HEK293 (cell line): Measurements from ENCODE around the gene FAM227B.

Experiments used
- CTCF ChIA-PET: fragments of 350-600 bp; formaldehyde crosslinking; extraction: SDS; loops from one replicate; lab custom pipeline; 2021; ENCODE audit warnings: antibody characterized with exemption; lab: Yijun Ruan, JAX
- POLR2A ChIA-PET: fragments of 300-600 bp; formaldehyde crosslinking; extraction: SDS; loops from one replicate; lab custom pipeline; 2020; ENCODE audit warnings: antibody characterized with exemption, inconsistent platforms; lab: Yijun Ruan, JAX
- H3K27ac ChIP-seq: fragments of 200-500 bp; sonication (Bioruptor generic); 2 replicates; pipeline ENCODE4 v1.5.1; 2014; ENCODE audit warnings: low read depth, low read length, control low read depth, inconsistent platforms; ENCODE audit errors: extremely low read depth
- H3K36me3 ChIP-seq, 2 experiments: fragments of 200-500 bp in 1 of 2; sonication (Bioruptor generic) in 1 of 2; 1 replicate in 1 of 2; 2 replicates in 1 of 2; pipeline ENCODE4 v1.5.1; 2014 to 2017; ENCODE audit warnings: inconsistent platforms in 2 of 2, low read length in 2 of 2; ENCODE audit not compliant: control insufficient read depth in 2 of 2, insufficient read depth in 1 of 2
- H3K4me1 ChIP-seq: fragments of 200-500 bp; sonication (Bioruptor generic); 2 replicates; pipeline ENCODE4 v1.5.1; 2014; ENCODE audit warnings: mild to moderate bottlenecking, low read length, inconsistent platforms; ENCODE audit not compliant: control insufficient read depth, insufficient read depth
- H3K4me3 ChIP-seq: 2 replicates; pipeline ENCODE4 v1.5.1; 2011; ENCODE audit warnings: low read depth, mild to moderate bottlenecking, control low read depth, low read length, moderate library complexity
- H3K9me3 ChIP-seq: fragments of 200-500 bp; sonication (Bioruptor generic); 2 replicates; pipeline ENCODE4 v1.5.1; 2014; ENCODE audit warnings: low read depth, low read length, inconsistent platforms; ENCODE audit not compliant: control insufficient read depth, insufficient read depth
- EGR2 ChIP-seq: fragments of 450-650 bp; formaldehyde crosslinking; IDR thresholded peaks from 2 replicates; pipeline ENCODE4 v1.5.1; 2016; ENCODE audit warnings: low read depth, missing biosample characterization, missing genetic modification characterization
- FEZF1 ChIP-seq: fragments of 450-650 bp; formaldehyde crosslinking; IDR thresholded peaks from 2 replicates; pipeline ENCODE4 v1.5.1; 2016; ENCODE audit warnings: missing biosample characterization, missing genetic modification characterization
- GFI1B ChIP-seq: fragments of 450-650 bp; formaldehyde crosslinking; IDR thresholded peaks from 2 replicates; pipeline ENCODE4 v1.5.1; 2016; ENCODE audit warnings: missing biosample characterization, missing genetic modification characterization
- SETDB1 ChIP-seq: IDR thresholded peaks from one replicate; pipeline ENCODE4 v1.6.1; 2017; ENCODE audit warnings: mild to moderate bottlenecking, low read length, moderate library complexity, mixed read lengths; ENCODE audit not compliant: insufficient read length
- ZBTB48 ChIP-seq: fragments of 450-650 bp; formaldehyde crosslinking; IDR thresholded peaks from 2 replicates; pipeline ENCODE4 v1.5.1; 2016; ENCODE audit warnings: missing biosample characterization, missing genetic modification characterization
- ZFHX2 ChIP-seq: fragments of 450-650 bp; formaldehyde crosslinking; conservative IDR thresholded peaks from 2 replicates; pipeline ENCODE4 v1.5.1; 2016; ENCODE audit warnings: missing biosample characterization, missing genetic modification characterization
- ZFP3 ChIP-seq: fragments of 450-650 bp; formaldehyde crosslinking; IDR thresholded peaks from 2 replicates; pipeline ENCODE4 v1.5.1; 2016; ENCODE audit warnings: low read depth, missing biosample characterization, missing genetic modification characterization
- ZNF140 ChIP-seq: fragments of 450-650 bp; formaldehyde crosslinking; IDR thresholded peaks from 2 replicates; pipeline ENCODE4 v1.5.1; 2016; ENCODE audit warnings: missing biosample characterization, missing genetic modification characterization
- ZNF544 ChIP-seq: fragments of 450-650 bp; formaldehyde crosslinking; IDR thresholded peaks from 2 replicates; pipeline ENCODE4 v1.5.0; 2017; ENCODE audit warnings: missing biosample characterization, missing genetic modification characterization
- TF ChIP-seq, protein P1 (sequence below): fragments of 450-650 bp; formaldehyde crosslinking; IDR thresholded peaks from 2 replicates; pipeline ENCODE4 v1.5.1; 2017; ENCODE audit warnings: missing biosample characterization, missing genetic modification characterization
- TF ChIP-seq, protein P2 (sequence below): fragments of 450-650 bp; formaldehyde crosslinking; IDR thresholded peaks from 2 replicates; pipeline ENCODE4 v1.5.1; 2016; ENCODE audit warnings: missing biosample characterization, missing genetic modification characterization, borderline replicate concordance
- TF ChIP-seq, protein P3 (sequence below): fragments of 450-650 bp; formaldehyde crosslinking; conservative IDR thresholded peaks from 2 replicates; pipeline ENCODE4 v1.5.1; 2016; ENCODE audit warnings: low read depth, missing biosample characterization, missing genetic modification characterization
- TF ChIP-seq, protein P4 (sequence below): fragments of 450-650 bp; formaldehyde crosslinking; IDR thresholded peaks from 2 replicates; pipeline ENCODE4 v1.5.1; 2016; ENCODE audit warnings: missing biosample characterization, missing genetic modification characterization
- TF ChIP-seq, protein P5 (sequence below): fragments of 450-650 bp; formaldehyde crosslinking; IDR thresholded peaks from 2 replicates; pipeline ENCODE4 v1.5.1; 2016; ENCODE audit warnings: missing biosample characterization, missing genetic modification characterization, low read depth
- TF ChIP-seq, protein P6 (sequence below): fragments of 450-650 bp; formaldehyde crosslinking; IDR thresholded peaks from 2 replicates; pipeline ENCODE4 v1.5.1; 2016; ENCODE audit warnings: missing biosample characterization, missing genetic modification characterization, borderline replicate concordance
- TF ChIP-seq, protein P7 (sequence below): fragments of 450-650 bp; IDR thresholded peaks from 2 replicates; pipeline ENCODE4 v1.5.1; 2018; ENCODE audit warnings: missing biosample characterization, missing genetic modification characterization

FAM227B gene

DNA sequence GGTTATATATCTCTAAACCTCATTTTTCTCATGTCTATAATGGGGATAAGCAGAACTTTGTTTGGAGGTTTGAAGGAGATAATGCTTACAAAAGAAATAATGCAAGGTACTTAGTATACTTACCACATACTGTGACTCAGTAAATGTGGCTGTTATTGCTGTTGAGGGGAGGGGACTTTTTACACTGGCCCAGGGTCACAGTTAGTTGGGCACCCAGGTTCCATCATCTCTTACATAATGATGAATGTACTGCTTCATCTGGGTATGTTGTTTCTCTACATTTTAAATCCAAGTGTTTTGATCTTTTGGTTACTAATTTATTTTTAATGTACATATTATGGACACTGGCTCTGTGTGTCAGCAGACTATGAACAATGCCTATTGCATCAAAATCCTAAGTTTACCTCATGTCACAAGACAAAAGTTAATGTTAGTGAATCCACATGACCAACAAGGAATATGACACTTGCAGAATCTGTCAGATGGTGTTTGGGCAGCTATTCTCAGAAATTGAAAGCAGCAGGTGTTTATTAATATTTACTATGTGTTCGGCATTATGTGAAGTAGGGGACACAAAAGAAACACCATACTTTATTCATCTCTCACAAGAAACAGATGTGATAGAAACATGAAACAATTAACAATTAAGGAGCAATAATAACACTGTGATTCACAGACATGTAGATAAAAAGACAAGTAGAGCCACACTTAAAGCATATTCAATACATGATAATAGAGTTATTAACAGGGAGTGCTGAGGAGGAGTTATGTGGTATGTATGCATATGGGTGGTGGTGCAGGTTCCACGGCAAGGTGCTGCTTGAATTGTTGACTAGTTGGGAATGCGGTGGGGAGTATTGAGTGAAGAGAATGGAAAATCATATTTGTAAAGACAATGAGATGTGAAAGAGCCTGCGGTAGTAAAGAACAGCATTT lies 340.8 kb downstream of the FAM227B start:
- ChIA-PET CTCF (no interaction called here), POLR2A (no interaction called here)
- Histone ChIP-seq H3K4me3 (no peak overlapping the region), H3K4me1 (no peaks in the 10 kb centered on the region), H3K27ac (no peak overlapping the region), H3K9me3 (no peaks in the 10 kb centered on the region)
- TF ChIP-seq ZBTB48 (tag by site-specific recombination) (no peak), ZFP3 (tag by site-specific recombination) (no peak), SETDB1 (no peak), FEZF1 (tag by site-specific recombination) (no peak)
- TF ChIP-seq, protein P1, sequence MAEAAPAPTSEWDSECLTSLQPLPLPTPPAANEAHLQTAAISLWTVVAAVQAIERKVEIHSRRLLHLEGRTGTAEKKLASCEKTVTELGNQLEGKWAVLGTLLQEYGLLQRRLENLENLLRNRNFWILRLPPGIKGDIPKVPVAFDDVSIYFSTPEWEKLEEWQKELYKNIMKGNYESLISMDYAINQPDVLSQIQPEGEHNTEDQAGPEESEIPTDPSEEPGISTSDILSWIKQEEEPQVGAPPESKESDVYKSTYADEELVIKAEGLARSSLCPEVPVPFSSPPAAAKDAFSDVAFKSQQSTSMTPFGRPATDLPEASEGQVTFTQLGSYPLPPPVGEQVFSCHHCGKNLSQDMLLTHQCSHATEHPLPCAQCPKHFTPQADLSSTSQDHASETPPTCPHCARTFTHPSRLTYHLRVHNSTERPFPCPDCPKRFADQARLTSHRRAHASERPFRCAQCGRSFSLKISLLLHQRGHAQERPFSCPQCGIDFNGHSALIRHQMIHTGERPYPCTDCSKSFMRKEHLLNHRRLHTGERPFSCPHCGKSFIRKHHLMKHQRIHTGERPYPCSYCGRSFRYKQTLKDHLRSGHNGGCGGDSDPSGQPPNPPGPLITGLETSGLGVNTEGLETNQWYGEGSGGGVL (tag by site-specific recombination): no peak
- TF ChIP-seq, protein P2, sequence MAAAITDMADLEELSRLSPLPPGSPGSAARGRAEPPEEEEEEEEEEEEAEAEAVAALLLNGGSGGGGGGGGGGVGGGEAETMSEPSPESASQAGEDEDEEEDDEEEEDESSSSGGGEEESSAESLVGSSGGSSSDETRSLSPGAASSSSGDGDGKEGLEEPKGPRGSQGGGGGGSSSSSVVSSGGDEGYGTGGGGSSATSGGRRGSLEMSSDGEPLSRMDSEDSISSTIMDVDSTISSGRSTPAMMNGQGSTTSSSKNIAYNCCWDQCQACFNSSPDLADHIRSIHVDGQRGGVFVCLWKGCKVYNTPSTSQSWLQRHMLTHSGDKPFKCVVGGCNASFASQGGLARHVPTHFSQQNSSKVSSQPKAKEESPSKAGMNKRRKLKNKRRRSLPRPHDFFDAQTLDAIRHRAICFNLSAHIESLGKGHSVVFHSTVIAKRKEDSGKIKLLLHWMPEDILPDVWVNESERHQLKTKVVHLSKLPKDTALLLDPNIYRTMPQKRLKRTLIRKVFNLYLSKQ: no peak
- TF ChIP-seq, protein P3, sequence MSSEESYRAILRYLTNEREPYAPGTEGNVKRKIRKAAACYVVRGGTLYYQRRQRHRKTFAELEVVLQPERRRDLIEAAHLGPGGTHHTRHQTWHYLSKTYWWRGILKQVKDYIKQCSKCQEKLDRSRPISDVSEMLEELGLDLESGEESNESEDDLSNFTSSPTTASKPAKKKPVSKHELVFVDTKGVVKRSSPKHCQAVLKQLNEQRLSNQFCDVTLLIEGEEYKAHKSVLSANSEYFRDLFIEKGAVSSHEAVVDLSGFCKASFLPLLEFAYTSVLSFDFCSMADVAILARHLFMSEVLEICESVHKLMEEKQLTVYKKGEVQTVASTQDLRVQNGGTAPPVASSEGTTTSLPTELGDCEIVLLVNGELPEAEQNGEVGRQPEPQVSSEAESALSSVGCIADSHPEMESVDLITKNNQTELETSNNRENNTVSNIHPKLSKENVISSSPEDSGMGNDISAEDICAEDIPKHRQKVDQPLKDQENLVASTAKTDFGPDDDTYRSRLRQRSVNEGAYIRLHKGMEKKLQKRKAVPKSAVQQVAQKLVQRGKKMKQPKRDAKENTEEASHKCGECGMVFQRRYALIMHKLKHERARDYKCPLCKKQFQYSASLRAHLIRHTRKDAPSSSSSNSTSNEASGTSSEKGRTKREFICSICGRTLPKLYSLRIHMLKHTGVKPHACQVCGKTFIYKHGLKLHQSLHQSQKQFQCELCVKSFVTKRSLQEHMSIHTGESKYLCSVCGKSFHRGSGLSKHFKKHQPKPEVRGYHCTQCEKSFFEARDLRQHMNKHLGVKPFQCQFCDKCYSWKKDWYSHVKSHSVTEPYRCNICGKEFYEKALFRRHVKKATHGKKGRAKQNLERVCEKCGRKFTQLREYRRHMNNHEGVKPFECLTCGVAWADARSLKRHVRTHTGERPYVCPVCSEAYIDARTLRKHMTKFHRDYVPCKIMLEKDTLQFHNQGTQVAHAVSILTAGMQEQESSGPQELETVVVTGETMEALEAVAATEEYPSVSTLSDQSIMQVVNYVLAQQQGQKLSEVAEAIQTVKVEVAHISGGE (tag by site-specific recombination): no peak
- TF ChIP-seq, all 188 proteins: peak for 0
- peaks cover 0 to 8% of the 10 kb centered on the region in 2 experiments; a peak in 1 of 3 replicates for H3K36me3 ChIP-seq

DNA sequence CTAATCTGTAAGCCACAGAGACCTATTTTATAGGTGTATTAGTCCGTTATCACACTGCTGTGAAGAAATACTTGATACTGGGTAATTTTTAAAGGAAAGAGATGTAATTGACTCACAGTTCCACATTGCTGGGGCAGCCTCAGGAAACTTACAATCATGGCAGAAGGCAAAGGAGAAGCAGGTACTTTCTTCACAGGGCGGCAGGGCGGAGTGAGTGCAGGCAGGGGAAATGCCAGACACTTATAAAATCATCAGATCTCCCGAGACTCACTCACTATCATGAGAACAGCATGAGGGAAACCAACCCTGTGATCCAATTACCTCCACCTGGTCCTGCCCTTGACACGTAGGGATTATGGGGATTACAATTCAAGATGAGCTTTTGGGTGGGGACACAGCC lies 341.9 kb downstream of the FAM227B start:
- CTCF ChIA-PET: no interaction called here
- POLR2A ChIA-PET: no interaction called here
- Histone ChIP-seq H3K4me3 (no peak overlapping the region), H3K4me1 (no peaks in the 10 kb centered on the region), H3K36me3 (peaks cover 0 to 6% of the 10 kb centered on the region in 2 experiments; a peak in 1 of 3 replicates), H3K9me3 (no peaks in the 10 kb centered on the region), H3K27ac (no peak overlapping the region)
- TF ChIP-seq, protein P4, sequence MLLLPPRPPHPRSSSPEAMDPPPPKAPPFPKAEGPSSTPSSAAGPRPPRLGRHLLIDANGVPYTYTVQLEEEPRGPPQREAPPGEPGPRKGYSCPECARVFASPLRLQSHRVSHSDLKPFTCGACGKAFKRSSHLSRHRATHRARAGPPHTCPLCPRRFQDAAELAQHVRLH: no peak
- TF ChIP-seq ZFHX2 (tag by site-specific recombination) (no peak), EGR2 (tag by site-specific recombination) (no peak), ZNF140 (tag by site-specific recombination) (no peak), ZNF544 (tag by site-specific recombination) (no peak), GFI1B (tag by site-specific recombination) (no peak)
- TF ChIP-seq, protein P5, sequence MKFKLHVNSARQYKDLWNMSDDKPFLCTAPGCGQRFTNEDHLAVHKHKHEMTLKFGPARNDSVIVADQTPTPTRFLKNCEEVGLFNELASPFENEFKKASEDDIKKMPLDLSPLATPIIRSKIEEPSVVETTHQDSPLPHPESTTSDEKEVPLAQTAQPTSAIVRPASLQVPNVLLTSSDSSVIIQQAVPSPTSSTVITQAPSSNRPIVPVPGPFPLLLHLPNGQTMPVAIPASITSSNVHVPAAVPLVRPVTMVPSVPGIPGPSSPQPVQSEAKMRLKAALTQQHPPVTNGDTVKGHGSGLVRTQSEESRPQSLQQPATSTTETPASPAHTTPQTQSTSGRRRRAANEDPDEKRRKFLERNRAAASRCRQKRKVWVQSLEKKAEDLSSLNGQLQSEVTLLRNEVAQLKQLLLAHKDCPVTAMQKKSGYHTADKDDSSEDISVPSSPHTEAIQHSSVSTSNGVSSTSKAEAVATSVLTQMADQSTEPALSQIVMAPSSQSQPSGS (tag by site-specific recombination): no peak
- TF ChIP-seq, protein P6, sequence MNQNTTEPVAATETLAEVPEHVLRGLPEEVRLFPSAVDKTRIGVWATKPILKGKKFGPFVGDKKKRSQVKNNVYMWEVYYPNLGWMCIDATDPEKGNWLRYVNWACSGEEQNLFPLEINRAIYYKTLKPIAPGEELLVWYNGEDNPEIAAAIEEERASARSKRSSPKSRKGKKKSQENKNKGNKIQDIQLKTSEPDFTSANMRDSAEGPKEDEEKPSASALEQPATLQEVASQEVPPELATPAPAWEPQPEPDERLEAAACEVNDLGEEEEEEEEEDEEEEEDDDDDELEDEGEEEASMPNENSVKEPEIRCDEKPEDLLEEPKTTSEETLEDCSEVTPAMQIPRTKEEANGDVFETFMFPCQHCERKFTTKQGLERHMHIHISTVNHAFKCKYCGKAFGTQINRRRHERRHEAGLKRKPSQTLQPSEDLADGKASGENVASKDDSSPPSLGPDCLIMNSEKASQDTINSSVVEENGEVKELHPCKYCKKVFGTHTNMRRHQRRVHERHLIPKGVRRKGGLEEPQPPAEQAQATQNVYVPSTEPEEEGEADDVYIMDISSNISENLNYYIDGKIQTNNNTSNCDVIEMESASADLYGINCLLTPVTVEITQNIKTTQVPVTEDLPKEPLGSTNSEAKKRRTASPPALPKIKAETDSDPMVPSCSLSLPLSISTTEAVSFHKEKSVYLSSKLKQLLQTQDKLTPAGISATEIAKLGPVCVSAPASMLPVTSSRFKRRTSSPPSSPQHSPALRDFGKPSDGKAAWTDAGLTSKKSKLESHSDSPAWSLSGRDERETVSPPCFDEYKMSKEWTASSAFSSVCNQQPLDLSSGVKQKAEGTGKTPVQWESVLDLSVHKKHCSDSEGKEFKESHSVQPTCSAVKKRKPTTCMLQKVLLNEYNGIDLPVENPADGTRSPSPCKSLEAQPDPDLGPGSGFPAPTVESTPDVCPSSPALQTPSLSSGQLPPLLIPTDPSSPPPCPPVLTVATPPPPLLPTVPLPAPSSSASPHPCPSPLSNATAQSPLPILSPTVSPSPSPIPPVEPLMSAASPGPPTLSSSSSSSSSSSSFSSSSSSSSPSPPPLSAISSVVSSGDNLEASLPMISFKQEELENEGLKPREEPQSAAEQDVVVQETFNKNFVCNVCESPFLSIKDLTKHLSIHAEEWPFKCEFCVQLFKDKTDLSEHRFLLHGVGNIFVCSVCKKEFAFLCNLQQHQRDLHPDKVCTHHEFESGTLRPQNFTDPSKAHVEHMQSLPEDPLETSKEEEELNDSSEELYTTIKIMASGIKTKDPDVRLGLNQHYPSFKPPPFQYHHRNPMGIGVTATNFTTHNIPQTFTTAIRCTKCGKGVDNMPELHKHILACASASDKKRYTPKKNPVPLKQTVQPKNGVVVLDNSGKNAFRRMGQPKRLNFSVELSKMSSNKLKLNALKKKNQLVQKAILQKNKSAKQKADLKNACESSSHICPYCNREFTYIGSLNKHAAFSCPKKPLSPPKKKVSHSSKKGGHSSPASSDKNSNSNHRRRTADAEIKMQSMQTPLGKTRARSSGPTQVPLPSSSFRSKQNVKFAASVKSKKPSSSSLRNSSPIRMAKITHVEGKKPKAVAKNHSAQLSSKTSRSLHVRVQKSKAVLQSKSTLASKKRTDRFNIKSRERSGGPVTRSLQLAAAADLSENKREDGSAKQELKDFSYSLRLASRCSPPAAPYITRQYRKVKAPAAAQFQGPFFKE: no peak
- TF ChIP-seq, protein P7, sequence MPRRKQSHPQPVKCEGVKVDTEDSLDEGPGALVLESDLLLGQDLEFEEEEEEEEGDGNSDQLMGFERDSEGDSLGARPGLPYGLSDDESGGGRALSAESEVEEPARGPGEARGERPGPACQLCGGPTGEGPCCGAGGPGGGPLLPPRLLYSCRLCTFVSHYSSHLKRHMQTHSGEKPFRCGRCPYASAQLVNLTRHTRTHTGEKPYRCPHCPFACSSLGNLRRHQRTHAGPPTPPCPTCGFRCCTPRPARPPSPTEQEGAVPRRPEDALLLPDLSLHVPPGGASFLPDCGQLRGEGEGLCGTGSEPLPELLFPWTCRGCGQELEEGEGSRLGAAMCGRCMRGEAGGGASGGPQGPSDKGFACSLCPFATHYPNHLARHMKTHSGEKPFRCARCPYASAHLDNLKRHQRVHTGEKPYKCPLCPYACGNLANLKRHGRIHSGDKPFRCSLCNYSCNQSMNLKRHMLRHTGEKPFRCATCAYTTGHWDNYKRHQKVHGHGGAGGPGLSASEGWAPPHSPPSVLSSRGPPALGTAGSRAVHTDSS (tag by site-specific recombination): no peak
